A673 (cell line): Measurements from ENCODE around the gene PICALM. TPM values are rescaled to one million over a fixed set of nuclear protein-coding genes. Genes with fewer than 3 reads are reported as not detected.
"Not testable (repeated sequence)": the region's sequence is repeated elsewhere in the genome, so short reads cannot be mapped to it uniquely, and the experiment has no call there.

ENCODE experiments used
- BruUV-seq: library from RNA; stranded (reverse); fragments of 400-500 nt; replicated peaks from 2 replicates; lab custom pipeline; 2021; lab: Mats Ljungman, UMichigan
- CTCF ChIA-PET: fragments of 300-600 bp; sonication (Branson Sonifier 250); formaldehyde crosslinking; loops from one replicate; lab custom pipeline; 2022; ENCODE audit warnings: antibody characterized with exemption; lab: Charles Lee
- POLR2A ChIA-PET: fragments of 300-600 bp; sonication (Branson Sonifier 250); formaldehyde crosslinking; loops from one replicate; lab custom pipeline; 2022; ENCODE audit warnings: antibody characterized with exemption; ENCODE audit not compliant: low non-redundant PET; lab: Charles Lee
- DNase-seq: peaks from one replicate; pipeline ENCODE4 v3.0.0-alpha.2; 2015; ENCODE audit warnings: low spot score
- H3K27ac ChIP-seq: fragments of 200-600 bp; sonication (generic); 2 replicates; pipeline ENCODE4 v1.5.1; 2016; ENCODE audit warnings: mixed run types, low read depth, mild to moderate bottlenecking, mixed read lengths, antibody characterized with exemption, low read length; ENCODE audit not compliant: poor library complexity, severe bottlenecking
- H3K27me3 ChIP-seq: fragments of 200-600 bp; sonication (generic); replicated peaks from 2 replicates; pipeline ENCODE4 v1.6.1; 2017; ENCODE audit warnings: mixed run types, low read depth, mild to moderate bottlenecking, mixed read lengths, antibody characterized with exemption, low read length; ENCODE audit not compliant: insufficient read depth, poor library complexity
- H3K36me3 ChIP-seq: fragments of 200-600 bp; sonication (generic); 2 replicates; pipeline ENCODE4 v1.6.1; 2016; ENCODE audit warnings: mixed run types, mild to moderate bottlenecking, mixed read lengths, antibody characterized with exemption, low read length; ENCODE audit not compliant: insufficient read depth, poor library complexity, severe bottlenecking
- H3K4me1 ChIP-seq: fragments of 200-600 bp; sonication (generic); 2 replicates; pipeline ENCODE4 v1.6.1; 2017; ENCODE audit warnings: mixed run types, mild to moderate bottlenecking, mixed read lengths, antibody characterized with exemption, low read length; ENCODE audit not compliant: insufficient read depth, poor library complexity, severe bottlenecking
- H3K4me3 ChIP-seq: fragments of 200-600 bp; sonication (generic); 2 replicates; pipeline ENCODE4 v1.5.1; 2016; ENCODE audit warnings: low read depth, mixed run types, mild to moderate bottlenecking, mixed read lengths, low read length; ENCODE audit not compliant: poor library complexity, severe bottlenecking
- H3K9me3 ChIP-seq: fragments of 200-600 bp; sonication (generic); 2 replicates; pipeline ENCODE4 v1.6.1; 2016; ENCODE audit warnings: mixed run types, low read depth, mild to moderate bottlenecking, mixed read lengths, antibody characterized with exemption, low read length; ENCODE audit not compliant: poor library complexity, severe bottlenecking
- EZH2 ChIP-seq: fragments of 200-600 bp; sonication (generic); IDR thresholded peaks from 2 replicates; pipeline ENCODE4 v1.6.1; 2017; ENCODE audit warnings: borderline replicate concordance, low read depth, mild to moderate bottlenecking, mixed read lengths, antibody characterized with exemption, low read length; ENCODE audit not compliant: poor library complexity, severe bottlenecking
- intact Hi-C: fragments of 100-400 bp; cut with micrococcal nuclease; formaldehyde crosslinking; loops from one replicate; pipeline ENCODE4 v1.10.0; 2022; ENCODE audit not compliant: unreplicated experiment
- total RNA-seq: library from RNA; stranded (reverse); gene quantifications from 2 replicates; pipeline ENCODE4 v1.2.3, GENCODE V29; 2021
- TF ChIP-seq, protein P1 (sequence below): fragments of 300-800, 200-600 bp; sonication (generic); conservative IDR thresholded peaks from 2 replicates; pipeline ENCODE4 v1.5.1; 2017; ENCODE audit warnings: low read depth, mild to moderate bottlenecking, antibody characterized with exemption, low read length, moderate library complexity, mixed read lengths

Gene PICALM
- total RNA-seq, 1 experiment from 2014 or later, result 174 TPM

GRCh38 chr11:85955531-85955930 is 113.4 kb downstream of the PICALM start:
- H3K27ac ChIP-seq, result no peak overlapping the region
- intact Hi-C loops, result no loop called here
- TF ChIP-seq, protein P1, sequence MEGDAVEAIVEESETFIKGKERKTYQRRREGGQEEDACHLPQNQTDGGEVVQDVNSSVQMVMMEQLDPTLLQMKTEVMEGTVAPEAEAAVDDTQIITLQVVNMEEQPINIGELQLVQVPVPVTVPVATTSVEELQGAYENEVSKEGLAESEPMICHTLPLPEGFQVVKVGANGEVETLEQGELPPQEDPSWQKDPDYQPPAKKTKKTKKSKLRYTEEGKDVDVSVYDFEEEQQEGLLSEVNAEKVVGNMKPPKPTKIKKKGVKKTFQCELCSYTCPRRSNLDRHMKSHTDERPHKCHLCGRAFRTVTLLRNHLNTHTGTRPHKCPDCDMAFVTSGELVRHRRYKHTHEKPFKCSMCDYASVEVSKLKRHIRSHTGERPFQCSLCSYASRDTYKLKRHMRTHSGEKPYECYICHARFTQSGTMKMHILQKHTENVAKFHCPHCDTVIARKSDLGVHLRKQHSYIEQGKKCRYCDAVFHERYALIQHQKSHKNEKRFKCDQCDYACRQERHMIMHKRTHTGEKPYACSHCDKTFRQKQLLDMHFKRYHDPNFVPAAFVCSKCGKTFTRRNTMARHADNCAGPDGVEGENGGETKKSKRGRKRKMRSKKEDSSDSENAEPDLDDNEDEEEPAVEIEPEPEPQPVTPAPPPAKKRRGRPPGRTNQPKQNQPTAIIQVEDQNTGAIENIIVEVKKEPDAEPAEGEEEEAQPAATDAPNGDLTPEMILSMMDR, result no peak
- CTCF ChIA-PET, result no interaction called here
- BruUV-seq, result no TSS peak
- no peak overlapping the region for H3K4me3 ChIP-seq
- H3K4me1 ChIP-seq, result no peaks in the 10 kb centered on the region
- POLR2A ChIA-PET, result no interaction called here
- no peak for DNase-seq
- no peaks in the 10 kb centered on the region for H3K27me3 ChIP-seq
- peaks cover 6% of the 10 kb centered on the region for H3K9me3 ChIP-seq
- H3K36me3 ChIP-seq, result peaks cover 14% of the 10 kb centered on the region

DNA sequence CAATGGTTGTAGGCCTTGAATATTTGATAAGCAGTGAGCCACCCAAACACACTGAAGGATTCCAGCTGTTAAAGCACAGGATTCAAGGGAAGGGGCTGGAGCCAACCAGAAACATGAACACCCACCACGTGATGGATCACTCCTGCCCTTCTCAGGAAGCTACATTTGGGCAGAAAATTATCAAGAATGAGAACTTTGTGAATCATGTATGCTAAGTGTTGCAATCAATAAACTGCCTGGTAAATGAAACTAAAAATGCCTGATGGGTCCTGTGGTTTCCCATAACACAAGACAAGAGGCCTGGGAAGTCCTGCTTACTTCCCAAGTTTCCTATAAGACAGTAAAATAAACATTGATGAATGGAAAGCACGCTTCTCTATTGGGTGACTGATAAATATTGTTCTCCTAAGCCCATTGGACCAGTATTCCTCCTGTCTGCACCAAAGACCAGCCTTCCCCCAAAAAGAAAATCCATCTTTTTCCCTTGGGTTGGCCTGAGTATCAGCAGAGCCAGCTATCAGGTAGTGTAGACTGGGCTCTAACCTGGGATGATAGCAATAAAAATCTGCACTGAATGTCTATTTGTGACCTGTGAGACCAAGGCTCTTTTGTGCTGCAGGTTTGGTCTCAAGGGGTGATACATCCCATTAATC is 115.3 kb downstream of the PICALM start:
- TF ChIP-seq EZH2, result no peak
- TF ChIP-seq, protein P1, result no peak
- POLR2A ChIA-PET, result no interaction called here
- H3K27me3 ChIP-seq, result no peaks in the 10 kb centered on the region
- no peaks in the 10 kb centered on the region for H3K4me1 ChIP-seq
- H3K27ac ChIP-seq, result no peak overlapping the region
- CTCF ChIA-PET, result no interaction called here
- peaks cover 6% of the 10 kb centered on the region for H3K9me3 ChIP-seq
- BruUV-seq, result no TSS peak
- no peak overlapping the region for H3K4me3 ChIP-seq
- intact Hi-C loops, result no loop called here
- DNase-seq, result no peak
- H3K36me3 ChIP-seq, result peaks cover 10% of the 10 kb centered on the region

GRCh38 chr11:85952108-85952485 is 116.8 kb downstream of the PICALM start:
- intact Hi-C loops, H3K9me3 ChIP-seq, H3K27ac ChIP-seq, H3K27me3 ChIP-seq, DNase-seq, BruUV-seq, H3K36me3 ChIP-seq, H3K4me3 ChIP-seq, CTCF ChIA-PET, H3K4me1 ChIP-seq, POLR2A ChIA-PET: not testable (repeated sequence)

DNA sequence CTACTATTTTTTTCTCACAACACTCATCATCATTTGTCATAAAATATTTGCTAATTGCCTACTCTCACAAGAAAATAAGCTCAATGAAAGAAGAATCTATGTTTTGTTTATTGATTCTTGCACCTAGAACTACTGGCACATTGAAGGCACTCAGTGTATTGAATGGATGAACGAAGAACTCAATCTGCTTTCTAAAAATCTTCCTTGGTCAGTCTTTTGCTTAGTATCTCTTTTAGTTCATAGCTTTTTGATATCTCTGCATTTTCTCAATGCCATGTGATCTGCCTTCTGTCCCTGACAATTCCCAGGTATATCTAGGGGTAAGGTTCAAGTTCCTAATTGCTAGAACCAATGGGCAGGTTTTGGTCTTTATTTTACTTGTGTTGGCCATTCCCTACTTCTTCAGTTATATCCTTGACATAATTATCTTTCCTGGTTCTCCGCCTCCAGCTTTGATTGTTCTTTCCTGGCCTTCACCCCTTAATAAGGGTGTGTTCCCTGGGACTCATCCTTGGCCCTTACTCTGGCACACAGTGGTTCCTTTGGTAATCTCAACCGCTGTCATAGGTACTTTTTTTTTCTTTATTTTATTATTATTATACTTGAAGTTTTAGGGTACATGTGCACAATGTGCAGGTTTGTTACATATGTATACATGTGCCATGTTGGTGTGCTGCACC is 117.3 kb downstream of the PICALM start:
- ChIA-PET CTCF (no interaction called here), POLR2A (no interaction called here)
- Histone ChIP-seq H3K27ac (no peak overlapping the region), H3K27me3 (no peaks in the 10 kb centered on the region), H3K9me3 (peaks cover 6% of the 10 kb centered on the region), H3K4me1 (no peaks in the 10 kb centered on the region), H3K4me3 (no peak overlapping the region), H3K36me3 (peaks cover 5% of the 10 kb centered on the region)
- intact Hi-C loops, result no loop called here
- DNase-seq, result no peak
- BruUV-seq, result no TSS peak
- TF ChIP-seq EZH2, result no peak
- TF ChIP-seq, protein P1, result no peak
